ENCODE results near the gene SERPINA3.

The SERPINA3 gene

DNA sequence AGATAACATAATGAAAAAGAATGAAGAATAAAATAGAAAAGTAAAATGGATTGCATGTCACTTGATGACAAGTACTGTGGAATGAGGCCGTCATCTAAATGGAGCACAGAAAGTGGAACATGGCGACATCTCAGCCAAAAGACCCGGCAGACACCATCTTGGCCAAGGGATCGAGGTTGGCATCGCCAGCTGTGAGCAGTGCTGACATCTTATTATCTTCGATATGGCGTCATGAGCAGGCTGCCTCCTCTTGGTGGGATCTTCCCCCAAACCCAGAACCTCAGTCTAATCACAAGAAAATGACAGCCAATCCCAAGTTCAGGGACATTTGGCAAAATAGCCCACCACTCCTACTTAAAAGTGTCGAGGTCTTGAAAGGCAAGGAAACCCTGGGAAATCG, 15.8 kb upstream of the SERPINA3 start:
- Histone ChIP-seq H3K36me3 (ENCODE audit: control insufficient read depth, low read length) (no peaks in the 10 kb centered on the region), H3K9me3 (ENCODE audit: control insufficient read depth, insufficient read depth, low read length) (no peaks in the 10 kb centered on the region), H3K27me3 (ENCODE audit: control insufficient read depth, low read length) (no peaks in the 10 kb centered on the region), H3F3A (ENCODE audit: control insufficient read depth, insufficient read depth) (no peaks in the 10 kb centered on the region), H3K4me1 (ENCODE audit: control insufficient read depth, low read length) (no peaks in the 10 kb centered on the region), H3K9me2 (replicated peaks; ENCODE audit: control insufficient read depth, low read length) (no peaks in the 10 kb centered on the region), H3K4me3 (ENCODE audit: low read length) (no peak overlapping the region), H3K79me2 (ENCODE audit: control insufficient read depth, low read length) (no peaks in the 10 kb centered on the region), H4K20me1 (ENCODE audit: control insufficient read depth, insufficient read depth, low read depth, low read length) (no peaks in the 10 kb centered on the region), H3K27ac (ENCODE audit: low read depth, low read length) (no peak overlapping the region), H3K4me2 (ENCODE audit: low read length) (no peak overlapping the region)
- TF ChIP-seq EZH2phosphoT487 (IDR thresholded peaks at IDR 0.05; ENCODE audit: borderline replicate concordance, low read length) = no peak
- TF ChIP-seq, protein P1, sequence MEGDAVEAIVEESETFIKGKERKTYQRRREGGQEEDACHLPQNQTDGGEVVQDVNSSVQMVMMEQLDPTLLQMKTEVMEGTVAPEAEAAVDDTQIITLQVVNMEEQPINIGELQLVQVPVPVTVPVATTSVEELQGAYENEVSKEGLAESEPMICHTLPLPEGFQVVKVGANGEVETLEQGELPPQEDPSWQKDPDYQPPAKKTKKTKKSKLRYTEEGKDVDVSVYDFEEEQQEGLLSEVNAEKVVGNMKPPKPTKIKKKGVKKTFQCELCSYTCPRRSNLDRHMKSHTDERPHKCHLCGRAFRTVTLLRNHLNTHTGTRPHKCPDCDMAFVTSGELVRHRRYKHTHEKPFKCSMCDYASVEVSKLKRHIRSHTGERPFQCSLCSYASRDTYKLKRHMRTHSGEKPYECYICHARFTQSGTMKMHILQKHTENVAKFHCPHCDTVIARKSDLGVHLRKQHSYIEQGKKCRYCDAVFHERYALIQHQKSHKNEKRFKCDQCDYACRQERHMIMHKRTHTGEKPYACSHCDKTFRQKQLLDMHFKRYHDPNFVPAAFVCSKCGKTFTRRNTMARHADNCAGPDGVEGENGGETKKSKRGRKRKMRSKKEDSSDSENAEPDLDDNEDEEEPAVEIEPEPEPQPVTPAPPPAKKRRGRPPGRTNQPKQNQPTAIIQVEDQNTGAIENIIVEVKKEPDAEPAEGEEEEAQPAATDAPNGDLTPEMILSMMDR (IDR thresholded peaks at IDR 0.05; ENCODE audit: low read depth, low read length, poor library complexity, severe bottlenecking) = no peak

DNA sequence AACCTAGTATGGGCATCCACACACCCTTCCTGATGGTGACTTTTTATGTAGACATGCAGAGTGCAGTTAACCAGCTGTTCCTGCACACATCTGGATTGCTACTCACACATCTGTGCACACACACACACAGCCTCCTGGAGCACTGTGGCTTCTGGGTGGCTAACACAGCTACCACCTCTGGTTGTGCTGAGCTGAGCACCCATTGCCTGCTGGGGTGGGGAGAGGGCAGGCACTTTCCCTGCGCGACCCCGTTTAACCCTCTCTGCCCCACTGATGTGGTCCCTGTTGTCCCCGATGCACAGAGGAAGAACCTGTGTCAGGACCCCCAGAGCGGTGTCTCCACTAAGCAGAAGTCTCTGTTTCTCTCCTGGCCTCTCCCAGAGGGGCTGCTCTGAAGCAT, 14.4 kb upstream of the SERPINA3 start:
- Histone ChIP-seq H3K27me3 (ENCODE audit: control insufficient read depth, low read length) (no peaks in the 10 kb centered on the region), H3K9me2 (replicated peaks; ENCODE audit: control insufficient read depth, low read length) (no peaks in the 10 kb centered on the region), H3K4me1 (ENCODE audit: control insufficient read depth, low read length) (no peaks in the 10 kb centered on the region), H3K4me2 (ENCODE audit: low read length) (no peak overlapping the region), H3F3A (ENCODE audit: control insufficient read depth, insufficient read depth) (no peaks in the 10 kb centered on the region), H3K36me3 (ENCODE audit: control insufficient read depth, low read length) (no peaks in the 10 kb centered on the region), H3K4me3 (ENCODE audit: low read length) (no peak overlapping the region), H3K9me3 (ENCODE audit: control insufficient read depth, insufficient read depth, low read length) (no peaks in the 10 kb centered on the region), H3K27ac (ENCODE audit: low read depth, low read length) (no peak overlapping the region), H3K79me2 (ENCODE audit: control insufficient read depth, low read length) (no peaks in the 10 kb centered on the region), H4K20me1 (ENCODE audit: control insufficient read depth, insufficient read depth, low read depth, low read length) (no peaks in the 10 kb centered on the region)
- TF ChIP-seq EZH2phosphoT487 (IDR thresholded peaks at IDR 0.05; ENCODE audit: borderline replicate concordance, low read length) = no peak
- TF ChIP-seq, protein P1 (IDR thresholded peaks at IDR 0.05; ENCODE audit: low read depth, low read length, poor library complexity, severe bottlenecking) = no peak

DNA sequence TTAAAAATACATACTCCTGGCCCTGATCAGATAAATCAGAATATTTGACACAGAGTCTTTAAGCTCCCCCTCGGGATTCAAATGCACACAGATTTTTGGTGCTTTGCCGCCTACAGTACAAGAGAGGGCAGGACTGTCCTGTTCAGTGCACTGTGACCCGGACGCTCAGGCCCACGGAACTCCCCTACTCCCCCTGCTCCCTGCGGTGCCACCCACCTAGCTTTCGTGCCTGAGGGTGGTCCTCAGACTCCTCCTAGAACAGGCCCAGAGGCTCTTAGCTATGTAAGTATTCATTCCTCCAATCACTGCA, 13.7 kb upstream of the SERPINA3 start:
- Histone ChIP-seq H3K9me2 (replicated peaks; ENCODE audit: control insufficient read depth, low read length) (no peaks in the 10 kb centered on the region), H3K4me3 (ENCODE audit: low read length) (no peak overlapping the region), H3F3A (ENCODE audit: control insufficient read depth, insufficient read depth) (no peaks in the 10 kb centered on the region), H3K4me1 (ENCODE audit: control insufficient read depth, low read length) (no peaks in the 10 kb centered on the region), H3K36me3 (ENCODE audit: control insufficient read depth, low read length) (no peaks in the 10 kb centered on the region), H4K20me1 (ENCODE audit: control insufficient read depth, insufficient read depth, low read depth, low read length) (no peaks in the 10 kb centered on the region), H3K9me3 (ENCODE audit: control insufficient read depth, insufficient read depth, low read length) (no peaks in the 10 kb centered on the region), H3K27ac (ENCODE audit: low read depth, low read length) (no peak overlapping the region), H3K27me3 (ENCODE audit: control insufficient read depth, low read length) (no peaks in the 10 kb centered on the region), H3K79me2 (ENCODE audit: control insufficient read depth, low read length) (no peaks in the 10 kb centered on the region), H3K4me2 (ENCODE audit: low read length) (no peak overlapping the region)
- TF ChIP-seq, protein P1 (IDR thresholded peaks at IDR 0.05; ENCODE audit: low read depth, low read length, poor library complexity, severe bottlenecking) = no peak
- TF ChIP-seq EZH2phosphoT487 (IDR thresholded peaks at IDR 0.05; ENCODE audit: borderline replicate concordance, low read length) = no peak

Measured in DOHH2 (cell line).